Bronchus fibroblast of lung (primary cell): Measurements from ENCODE around the gene GTF2I. TPM values are rescaled to one million over a fixed set of nuclear protein-coding genes. Genes with fewer than 3 reads are reported as not detected.

Experiments used
- total RNA-seq: library from RNA; depleted of rRNA; stranded (reverse); fragments of >200 nt; gene quantifications from 2 replicates; pipeline ENCODE4 v1.2.3, GENCODE V29; 2015

GTF2I gene
- 65.1 and 72.6 TPM in 2 replicates for total RNA-seq

GRCh38 chr7:74657692-74658177, at the start of gene GTF2I:
Gene GTF2I, plus strand, starts transcription at chr7:74657718. Its CDS starts 31,411 bp downstream, at chr7:74689129.

GRCh38 chr7:74773760-74774750, 116.5 kb downstream of the GTF2I start, which contains the start of gene NCF1:
Gene NCF1, plus strand, starts transcription at chr7:74774011. Its CDS starts 21 bp downstream, at chr7:74774032.

Other genes starting within 250 kb of the GTF2I start
- gene GTF2IRD1, start 203.8 kb upstream of the GTF2I start, total RNA-seq = 16.6 and 19.0 TPM in 2 replicates
- gene NCF1, start 116.3 kb downstream of the GTF2I start, total RNA-seq = not detected in 2 replicates
- 1.2 and 3.5 TPM in 2 replicates for gene GTF2IRD2, start 193.9 kb downstream of the GTF2I start, total RNA-seq